Measurements from ENCODE around the gene MN1.

DNA sequence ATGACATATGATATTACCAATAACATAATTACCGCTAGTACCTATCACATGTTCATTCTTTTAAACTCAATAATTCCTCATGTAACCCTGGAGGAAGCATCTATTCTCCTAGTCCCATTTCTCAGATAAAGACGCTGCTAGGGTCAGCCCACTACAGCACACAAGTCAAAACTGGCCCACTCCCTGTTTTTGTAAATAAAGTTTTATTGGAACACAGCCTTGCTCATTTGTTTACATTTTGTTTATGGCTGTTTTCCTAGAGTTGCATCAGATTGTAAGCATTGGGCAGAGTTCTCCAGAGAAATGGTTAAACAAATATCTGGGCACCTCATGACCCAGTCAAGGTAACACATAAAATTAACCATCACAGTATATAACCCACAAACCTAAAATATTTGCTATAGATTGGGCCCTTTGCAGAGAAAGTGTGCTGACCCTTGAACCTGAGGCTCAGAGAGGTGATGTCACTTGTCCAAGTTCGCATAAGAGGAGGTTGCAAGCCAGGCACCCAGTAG is 36.8 kb downstream of the MN1 start:
- TF ChIP-seq, protein P1, sequence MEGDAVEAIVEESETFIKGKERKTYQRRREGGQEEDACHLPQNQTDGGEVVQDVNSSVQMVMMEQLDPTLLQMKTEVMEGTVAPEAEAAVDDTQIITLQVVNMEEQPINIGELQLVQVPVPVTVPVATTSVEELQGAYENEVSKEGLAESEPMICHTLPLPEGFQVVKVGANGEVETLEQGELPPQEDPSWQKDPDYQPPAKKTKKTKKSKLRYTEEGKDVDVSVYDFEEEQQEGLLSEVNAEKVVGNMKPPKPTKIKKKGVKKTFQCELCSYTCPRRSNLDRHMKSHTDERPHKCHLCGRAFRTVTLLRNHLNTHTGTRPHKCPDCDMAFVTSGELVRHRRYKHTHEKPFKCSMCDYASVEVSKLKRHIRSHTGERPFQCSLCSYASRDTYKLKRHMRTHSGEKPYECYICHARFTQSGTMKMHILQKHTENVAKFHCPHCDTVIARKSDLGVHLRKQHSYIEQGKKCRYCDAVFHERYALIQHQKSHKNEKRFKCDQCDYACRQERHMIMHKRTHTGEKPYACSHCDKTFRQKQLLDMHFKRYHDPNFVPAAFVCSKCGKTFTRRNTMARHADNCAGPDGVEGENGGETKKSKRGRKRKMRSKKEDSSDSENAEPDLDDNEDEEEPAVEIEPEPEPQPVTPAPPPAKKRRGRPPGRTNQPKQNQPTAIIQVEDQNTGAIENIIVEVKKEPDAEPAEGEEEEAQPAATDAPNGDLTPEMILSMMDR (IDR thresholded peaks at IDR 0.05; ENCODE audit: insufficient read depth, low read length, poor library complexity, severe bottlenecking): no peak
- TF ChIP-seq EZH2phosphoT487 (conservative IDR thresholded peaks at IDR 0.05; ENCODE audit: low read length): no peak

Data from SU-DHL-6 (cell line).